Activated naive CD8-positive, alpha-beta T cell treated with anti-CD3 and anti-CD28 coated beads, Interleukin-2, amount 50 U/mL, for 24 hours (primary cell): ENCODE data around the gene PEX10.
"Not testable (repeated sequence)": the region's sequence is repeated elsewhere in the genome, so short reads cannot be mapped to it uniquely, and the experiment has no call there.

Experiments used
- ATAC-seq: fragments of 150-1000 bp; cut with Tn5 transposase; one replicate; pipeline ENCODE4 v1.10.0; 2021
- DNase-seq: peaks from one replicate; pipeline ENCODE4 v3.0.0; 2021
- H3K27ac Mint-ChIP-seq: one replicate; pipeline ENCODE4 v1.8.0; 2021; ENCODE audit warnings: mild to moderate bottlenecking, mixed read lengths
- H3K27me3 Mint-ChIP-seq: one replicate; pipeline ENCODE4 v1.8.0; 2021; ENCODE audit warnings: mixed read lengths
- H3K36me3 Mint-ChIP-seq: one replicate; pipeline ENCODE4 v1.8.0; 2021; ENCODE audit warnings: low read depth, mixed read lengths
- H3K4me1 Mint-ChIP-seq: one replicate; pipeline ENCODE4 v1.8.0; 2021; ENCODE audit warnings: mixed read lengths
- H3K4me3 Mint-ChIP-seq: one replicate; pipeline ENCODE4 v1.8.0; 2021; ENCODE audit warnings: mild to moderate bottlenecking, moderate library complexity, mixed read lengths
- H3K9me3 Mint-ChIP-seq: one replicate; pipeline ENCODE4 v1.8.0; 2021; ENCODE audit warnings: mixed read lengths

PEX10 gene

DNA sequence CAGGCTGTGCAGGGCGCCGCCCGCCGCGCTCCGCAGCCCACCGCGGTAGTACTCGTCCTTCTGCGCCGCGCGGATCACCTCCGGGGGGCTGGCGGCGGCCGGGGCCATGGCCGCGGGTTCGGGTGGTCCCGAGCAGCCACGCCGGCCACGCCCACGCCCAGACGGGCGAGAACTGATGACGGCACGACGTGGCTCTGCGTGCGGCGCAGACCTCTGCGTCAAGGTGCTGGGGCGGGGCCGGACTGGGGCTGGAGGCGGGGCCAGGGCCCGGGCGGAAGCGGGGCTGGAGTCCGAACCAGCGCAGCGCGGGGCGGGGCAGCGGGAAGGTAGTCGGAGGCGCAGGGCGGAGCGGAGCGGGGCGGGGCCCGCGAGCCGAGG, at the start of gene PEX10:
Gene PEX10 (minus strand): TSS at position 170 of the 378 bp plus-strand sequence. CDS start 62 bp downstream, at position 108.
- ATAC-seq (peak; percentile 82), DNase-seq (peak; percentile 100)
- peak within 1 kb of the TSS; percentile 89 for H3K27ac Mint-ChIP-seq
- peak within 1 kb of the TSS; percentile 87 for H3K4me3 Mint-ChIP-seq
- H3K9me3 Mint-ChIP-seq, result no peaks in the 10 kb centered on the region
- H3K4me1 Mint-ChIP-seq, result peaks cover 41% of the 10 kb centered on the region
- no peaks in the 10 kb centered on the region for H3K27me3 Mint-ChIP-seq
- H3K36me3 Mint-ChIP-seq, result peaks cover 8% of the 10 kb centered on the region

DNA sequence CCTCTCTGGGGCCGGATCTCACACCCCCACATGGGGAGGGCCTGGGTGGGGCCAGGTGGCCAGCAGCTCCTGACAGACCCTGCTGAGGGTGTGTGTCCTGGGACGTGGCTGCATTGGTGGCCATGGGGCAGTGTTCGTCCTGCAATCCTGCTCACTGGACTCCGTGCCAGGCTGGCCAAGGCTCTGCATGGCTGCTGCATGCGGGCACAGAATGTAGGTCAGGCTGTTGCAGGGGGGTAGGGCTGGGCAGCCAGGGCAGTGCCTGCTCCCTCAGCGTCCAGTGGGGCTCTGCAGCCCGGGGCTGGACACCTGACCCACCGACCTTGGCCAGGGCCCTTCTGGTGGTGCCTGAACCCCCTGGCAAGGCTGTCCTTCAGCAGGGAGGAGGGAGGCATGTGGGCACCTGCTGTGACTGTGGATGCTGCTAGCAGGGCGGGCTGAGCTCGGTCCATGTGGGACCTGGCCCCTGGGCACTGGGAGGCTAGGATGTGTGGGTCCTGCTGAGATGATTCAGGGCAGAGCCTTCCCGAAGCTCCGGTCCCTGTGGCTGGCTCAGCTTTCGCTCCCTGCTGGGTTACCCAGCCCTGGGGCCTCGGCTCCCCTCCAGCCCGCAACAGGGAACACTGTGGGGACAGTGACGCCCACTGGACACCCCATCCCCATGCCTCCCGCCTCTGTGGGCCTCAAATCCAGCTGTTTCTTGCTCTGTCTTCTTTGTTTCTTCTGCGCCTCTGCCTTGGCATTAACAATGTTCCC, 48.8 kb upstream of the PEX10 start:
- Mint-ChIP-seq H3K4me3 (no peak overlapping the region), H3K36me3 (no peaks in the 10 kb centered on the region), H3K27me3 (no peaks in the 10 kb centered on the region), H3K4me1 (no peaks in the 10 kb centered on the region), H3K27ac (no peak overlapping the region), H3K9me3 (no peaks in the 10 kb centered on the region)
- DNase-seq (no peak), ATAC-seq (no peak)

DNA sequence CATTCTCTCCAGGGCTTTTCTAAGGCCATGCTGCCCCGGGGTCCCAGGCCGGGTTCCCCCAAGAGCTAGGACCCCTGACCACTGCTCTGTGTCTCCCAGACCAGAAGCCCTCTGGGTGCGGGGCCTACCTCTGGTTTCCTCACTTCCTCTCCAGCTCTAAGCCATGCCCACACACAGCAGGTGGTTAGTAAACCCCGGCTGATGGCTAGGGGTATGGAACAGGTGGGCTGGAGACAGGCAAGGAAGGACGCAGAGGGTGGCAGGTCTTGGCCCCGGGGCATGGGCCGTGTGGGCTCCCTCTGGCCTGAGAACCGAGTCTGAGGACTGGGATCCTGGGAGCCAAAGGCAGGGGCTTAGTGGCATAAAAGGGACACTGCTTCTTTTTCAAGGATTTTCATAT, 47.8 kb upstream of the PEX10 start:
- Mint-ChIP-seq H3K36me3 (no peaks in the 10 kb centered on the region), H3K27ac (no peak overlapping the region), H3K9me3 (no peaks in the 10 kb centered on the region), H3K27me3 (no peaks in the 10 kb centered on the region), H3K4me1 (no peaks in the 10 kb centered on the region), H3K4me3 (no peak overlapping the region)
- DNase-seq (no peak), ATAC-seq (no peak)

DNA sequence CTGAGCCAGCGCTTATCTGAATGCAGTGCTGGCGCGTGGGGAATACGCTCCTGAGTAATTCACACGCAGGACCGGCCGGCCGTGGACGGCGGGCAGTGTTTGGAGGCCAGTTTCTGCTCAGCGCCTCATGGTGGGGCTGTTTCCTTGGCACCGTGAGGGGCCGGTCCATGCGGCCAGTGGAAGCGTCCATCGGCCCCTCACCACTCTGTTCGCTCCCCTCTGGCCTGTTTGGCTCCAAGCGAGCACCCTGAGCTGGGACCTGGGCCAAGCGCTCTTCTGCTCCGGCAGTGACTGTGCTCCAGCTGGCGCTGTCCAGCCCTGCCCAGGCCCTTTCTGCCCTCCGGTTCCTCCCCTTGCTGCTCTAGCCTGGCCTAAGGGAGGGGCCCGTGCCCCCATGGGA, 47.4 kb upstream of the PEX10 start:
- ATAC-seq, result no peak
- Mint-ChIP-seq H3K4me1 (no peaks in the 10 kb centered on the region), H3K27me3 (no peaks in the 10 kb centered on the region), H3K27ac (no peak overlapping the region), H3K36me3 (no peaks in the 10 kb centered on the region), H3K4me3 (no peak overlapping the region), H3K9me3 (no peaks in the 10 kb centered on the region)
- no peak for DNase-seq

DNA sequence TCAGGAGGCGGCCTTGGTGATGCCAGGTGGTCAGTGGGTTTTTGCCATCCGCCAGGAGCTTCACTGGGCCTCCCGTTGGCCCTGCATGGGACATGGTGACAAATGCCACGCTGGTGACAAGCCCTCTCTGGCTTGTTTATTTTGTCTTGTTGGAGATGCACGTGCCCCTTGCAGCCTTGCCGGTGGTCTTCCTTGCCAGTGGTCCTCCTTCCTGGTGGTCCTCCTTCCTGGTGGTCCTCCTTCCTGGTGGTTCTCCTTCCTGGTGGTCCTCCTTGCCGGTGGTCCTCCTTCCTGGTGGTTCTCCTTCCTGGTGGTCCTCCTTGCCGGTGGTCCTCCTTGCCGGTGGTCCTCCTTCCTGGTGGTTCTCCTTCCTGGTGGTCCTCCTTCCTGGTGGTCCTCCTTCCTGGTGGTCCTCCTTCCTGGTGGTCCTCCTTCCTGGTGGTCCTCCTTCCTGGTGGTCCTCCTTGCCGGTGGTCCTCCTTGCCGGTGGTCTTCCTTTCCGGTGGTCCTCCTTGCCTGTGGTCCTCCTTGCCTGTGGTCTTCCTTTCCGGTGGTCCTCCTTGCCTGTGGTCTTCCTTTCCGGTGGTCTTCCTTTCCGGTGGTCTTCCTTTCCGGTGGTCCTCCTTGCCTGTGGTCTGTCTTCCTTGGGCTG, 46.9 kb upstream of the PEX10 start:
- not testable (repeated sequence) for H3K27me3 Mint-ChIP-seq, H3K4me1 Mint-ChIP-seq, ATAC-seq, H3K9me3 Mint-ChIP-seq, DNase-seq, H3K4me3 Mint-ChIP-seq, H3K27ac Mint-ChIP-seq, H3K36me3 Mint-ChIP-seq

DNA sequence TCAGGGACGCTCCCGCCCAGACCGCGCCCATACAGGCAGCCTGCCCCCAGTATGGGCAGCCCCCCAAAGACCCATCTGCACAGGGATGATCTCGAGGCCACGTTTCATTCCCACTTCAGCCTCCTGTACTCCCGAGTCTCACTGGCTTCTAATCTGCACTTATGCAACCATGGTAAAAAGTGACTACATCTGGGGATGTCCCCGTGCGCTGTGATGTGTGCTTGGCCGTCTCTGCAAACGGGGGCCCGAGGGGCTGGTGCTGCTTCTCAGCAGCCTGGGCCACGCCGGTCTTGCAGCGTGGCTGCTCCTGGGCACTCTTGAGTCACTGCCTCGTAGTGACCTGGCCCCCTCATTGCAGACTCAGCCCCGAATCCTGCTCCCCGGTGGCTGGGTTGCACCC, 46.3 kb upstream of the PEX10 start:
- ATAC-seq, result no peak
- H3K9me3 Mint-ChIP-seq, result no peaks in the 10 kb centered on the region
- H3K27me3 Mint-ChIP-seq, result no peaks in the 10 kb centered on the region
- no peak for DNase-seq
- no peaks in the 10 kb centered on the region for H3K36me3 Mint-ChIP-seq
- H3K4me3 Mint-ChIP-seq, result no peak overlapping the region
- H3K27ac Mint-ChIP-seq, result no peak overlapping the region
- no peaks in the 10 kb centered on the region for H3K4me1 Mint-ChIP-seq

DNA sequence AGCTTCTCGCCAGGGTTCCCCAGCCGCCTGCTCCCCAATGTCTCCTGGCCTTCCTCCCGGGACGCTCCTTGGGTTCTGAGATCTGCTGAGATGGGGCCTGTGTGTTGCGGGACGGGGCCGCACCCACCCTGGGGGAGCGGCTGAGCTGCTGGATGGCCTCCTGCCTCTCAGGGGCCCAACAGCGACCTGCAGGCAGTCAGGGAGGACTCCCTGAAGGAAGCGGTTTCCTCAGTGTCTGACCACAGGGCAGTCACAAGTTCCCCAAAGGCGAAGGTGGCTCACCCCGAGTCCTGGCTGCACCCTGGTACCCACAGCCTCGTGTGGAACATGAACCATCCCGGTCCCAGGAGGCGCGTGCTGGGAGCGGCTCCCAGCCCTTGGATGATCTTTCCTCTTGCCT, 45.1 kb upstream of the PEX10 start:
- Mint-ChIP-seq H3K36me3 (no peaks in the 10 kb centered on the region), H3K4me1 (no peaks in the 10 kb centered on the region), H3K4me3 (no peak overlapping the region), H3K27me3 (no peaks in the 10 kb centered on the region), H3K9me3 (no peaks in the 10 kb centered on the region), H3K27ac (no peak overlapping the region)
- ATAC-seq, result no peak
- DNase-seq, result no peak

DNA sequence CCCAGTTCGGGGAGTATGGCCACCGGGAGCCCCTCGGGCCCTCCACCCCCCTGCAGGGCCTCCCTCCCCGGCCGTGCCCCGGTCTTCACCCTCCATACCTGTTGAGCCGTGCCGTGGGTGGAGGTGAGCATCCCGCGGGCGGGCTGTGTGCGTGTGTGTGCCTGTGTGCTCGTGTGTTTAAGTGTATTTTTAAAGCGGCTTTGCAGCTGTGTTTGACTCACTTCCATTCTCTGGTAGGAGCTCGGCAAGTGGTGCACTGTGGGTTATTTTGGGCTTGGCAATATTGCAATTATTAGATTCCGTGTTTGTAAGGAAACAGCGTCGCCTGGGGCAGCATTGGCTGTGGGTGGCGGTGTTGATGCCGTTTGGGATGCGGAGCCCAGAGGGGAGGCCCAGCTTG, 43.4 kb upstream of the PEX10 start:
- no peaks in the 10 kb centered on the region for H3K9me3 Mint-ChIP-seq
- no peak overlapping the region for H3K27ac Mint-ChIP-seq
- no peak for ATAC-seq
- H3K4me1 Mint-ChIP-seq, result no peaks in the 10 kb centered on the region
- no peak for DNase-seq
- H3K27me3 Mint-ChIP-seq, result no peaks in the 10 kb centered on the region
- H3K36me3 Mint-ChIP-seq, result no peaks in the 10 kb centered on the region
- no peak overlapping the region for H3K4me3 Mint-ChIP-seq

DNA sequence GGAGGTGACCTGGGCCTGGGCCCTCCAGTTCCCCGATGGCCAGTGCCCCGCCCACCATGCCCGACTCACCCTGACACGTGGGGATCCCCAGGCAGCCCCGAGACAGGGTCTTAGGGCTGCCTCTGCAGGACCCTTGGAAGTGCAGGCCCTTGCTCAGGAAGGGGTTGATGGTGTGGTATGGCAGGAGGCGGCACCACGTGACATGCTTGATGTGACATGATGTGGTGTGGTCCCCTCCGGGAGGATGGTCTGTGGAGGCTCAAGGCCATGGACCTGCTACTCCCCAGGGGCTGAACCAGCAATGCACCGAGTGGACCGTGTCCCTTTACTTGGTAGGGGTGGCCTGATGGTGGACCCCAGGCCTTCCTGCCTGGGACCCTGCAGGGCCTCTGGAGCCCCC, 41.9 kb upstream of the PEX10 start:
- no peaks in the 10 kb centered on the region for H3K9me3 Mint-ChIP-seq
- DNase-seq, result no peak
- no peak overlapping the region for H3K4me3 Mint-ChIP-seq
- H3K36me3 Mint-ChIP-seq, result no peaks in the 10 kb centered on the region
- H3K27me3 Mint-ChIP-seq, result no peaks in the 10 kb centered on the region
- H3K4me1 Mint-ChIP-seq, result no peaks in the 10 kb centered on the region
- no peak overlapping the region for H3K27ac Mint-ChIP-seq
- ATAC-seq, result no peak

DNA sequence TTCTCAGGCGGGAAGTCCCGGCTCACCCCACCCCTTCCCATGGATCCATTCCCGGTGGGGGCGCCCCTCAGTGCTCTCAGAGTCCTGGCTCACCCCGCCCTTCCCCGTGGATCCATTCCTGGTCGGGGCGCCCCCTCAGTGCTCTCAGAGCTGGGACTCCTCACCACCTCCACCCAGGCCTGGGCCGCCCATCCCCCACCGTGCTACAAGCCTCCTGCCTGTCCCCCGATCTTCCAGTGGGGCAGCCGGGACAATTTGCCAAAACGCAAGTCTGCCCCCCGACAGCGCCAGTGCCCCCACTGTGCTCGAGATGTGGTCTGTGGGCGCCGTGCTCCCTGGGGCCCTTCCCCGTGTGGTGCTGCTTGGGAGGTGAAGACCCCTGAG, 40.6 kb upstream of the PEX10 start:
- H3K27ac Mint-ChIP-seq, result no peak overlapping the region
- no peaks in the 10 kb centered on the region for H3K27me3 Mint-ChIP-seq
- no peaks in the 10 kb centered on the region for H3K9me3 Mint-ChIP-seq
- no peak overlapping the region for H3K4me3 Mint-ChIP-seq
- no peaks in the 10 kb centered on the region for H3K4me1 Mint-ChIP-seq
- ATAC-seq (no peak), DNase-seq (no peak)
- H3K36me3 Mint-ChIP-seq, result no peaks in the 10 kb centered on the region

DNA sequence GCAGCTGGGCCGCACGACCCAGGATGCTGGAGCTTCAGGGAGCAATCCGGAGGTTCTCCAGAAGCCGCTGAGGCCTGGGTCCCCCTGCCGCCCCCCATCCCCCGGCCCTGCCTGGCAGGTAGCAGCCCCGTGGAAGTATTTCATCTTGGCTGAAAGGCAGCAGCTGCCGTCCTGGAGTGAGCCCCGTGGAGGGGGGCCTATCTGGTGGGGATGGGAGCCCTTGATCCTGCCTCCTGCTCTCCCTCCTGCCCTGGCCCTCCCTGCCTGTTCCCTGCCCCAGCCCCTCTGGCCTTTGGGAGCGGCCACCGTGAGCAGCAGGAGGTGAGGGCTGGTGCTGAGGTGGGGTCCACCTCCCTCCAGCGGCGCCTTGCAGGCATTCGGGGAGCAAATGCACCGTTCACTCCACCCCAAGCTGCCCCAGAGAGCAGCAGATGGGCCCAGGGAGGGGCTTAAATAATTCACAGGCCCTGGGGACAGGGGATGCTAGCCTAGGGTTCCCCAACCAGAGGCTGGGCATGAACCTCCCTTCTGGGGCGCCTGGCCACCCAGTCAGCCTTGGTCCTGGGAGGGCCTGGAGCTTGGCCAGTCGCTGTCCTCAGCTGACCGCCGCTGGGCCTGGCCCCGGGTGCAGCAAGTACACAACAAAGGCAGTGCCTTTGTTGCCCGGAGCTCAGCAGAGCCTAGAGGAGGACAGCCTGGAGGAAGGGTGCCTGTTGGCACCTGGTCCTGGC, 40.0 kb upstream of the PEX10 start:
- no peak overlapping the region for H3K27ac Mint-ChIP-seq
- H3K4me1 Mint-ChIP-seq, result no peaks in the 10 kb centered on the region
- H3K36me3 Mint-ChIP-seq, result no peaks in the 10 kb centered on the region
- no peak for ATAC-seq
- no peaks in the 10 kb centered on the region for H3K27me3 Mint-ChIP-seq
- no peak for DNase-seq
- no peak overlapping the region for H3K4me3 Mint-ChIP-seq
- no peaks in the 10 kb centered on the region for H3K9me3 Mint-ChIP-seq

DNA sequence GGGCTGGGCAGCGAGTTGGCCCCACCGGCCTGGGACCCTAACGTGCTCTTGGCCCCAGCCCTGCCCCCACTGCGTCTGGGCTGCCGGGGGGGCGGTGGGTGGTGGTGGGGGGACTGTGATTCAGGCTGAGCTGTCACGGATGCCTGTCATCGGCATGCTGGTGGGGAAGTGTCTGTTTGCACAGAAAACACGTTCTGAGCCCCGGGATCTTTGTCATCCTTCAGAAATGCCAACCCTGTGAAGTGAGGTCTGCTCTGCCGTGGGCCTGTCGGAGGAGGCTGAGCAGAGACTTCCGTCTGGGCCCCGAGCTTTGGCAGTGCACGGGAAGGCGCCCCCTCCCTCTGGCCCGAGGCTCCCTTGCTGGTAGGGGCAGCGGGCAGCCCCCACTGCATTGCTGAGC, 39.4 kb upstream of the PEX10 start:
- H3K9me3 Mint-ChIP-seq, result no peaks in the 10 kb centered on the region
- no peak overlapping the region for H3K27ac Mint-ChIP-seq
- H3K4me1 Mint-ChIP-seq, result no peaks in the 10 kb centered on the region
- no peak overlapping the region for H3K4me3 Mint-ChIP-seq
- H3K36me3 Mint-ChIP-seq, result no peaks in the 10 kb centered on the region
- no peaks in the 10 kb centered on the region for H3K27me3 Mint-ChIP-seq
- no peak for DNase-seq
- no peak for ATAC-seq

DNA sequence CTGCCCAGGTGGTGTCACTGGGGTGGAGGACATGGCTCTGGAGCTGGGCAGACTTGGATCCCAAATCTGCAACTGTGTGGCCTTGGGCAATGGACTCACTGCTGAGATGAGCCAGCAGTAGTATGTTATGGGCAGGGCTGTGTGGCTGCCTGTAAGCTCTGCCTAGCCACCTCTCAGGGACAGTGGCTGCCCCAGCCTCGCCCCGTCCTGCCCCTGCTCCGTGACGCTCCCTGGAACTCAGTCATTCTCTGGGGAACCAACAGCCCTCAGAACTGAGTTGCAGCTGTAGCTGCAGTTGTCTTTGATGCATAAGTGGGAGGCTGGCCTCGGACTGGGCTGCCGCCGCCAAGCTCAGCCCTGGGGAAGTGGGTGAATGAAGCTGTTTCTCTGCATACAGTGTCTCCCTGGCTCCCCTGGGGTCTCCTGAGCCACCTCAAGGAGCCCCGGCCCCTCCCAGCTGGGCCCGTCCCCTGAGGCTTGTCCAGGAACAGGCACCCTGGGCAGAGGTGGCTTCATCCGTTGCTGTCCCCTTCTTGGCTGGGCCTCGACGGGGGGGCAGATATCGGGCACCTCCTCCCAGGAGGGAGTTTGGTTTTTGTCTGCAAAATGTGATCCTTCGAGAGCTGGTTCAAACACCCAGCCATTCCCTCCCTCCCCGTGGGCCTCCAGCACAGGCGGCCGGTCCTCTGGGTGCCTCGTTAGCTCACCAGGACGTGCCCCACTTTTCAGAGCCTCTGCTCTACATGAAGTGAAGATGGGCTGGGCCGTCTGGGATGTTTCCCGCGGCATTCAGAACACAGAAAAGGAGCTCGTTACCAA, 37.5 kb upstream of the PEX10 start:
- ATAC-seq (no peak), DNase-seq (no peak)
- H3K4me1 Mint-ChIP-seq, result no peaks in the 10 kb centered on the region
- peaks cover 4% of the 10 kb centered on the region for H3K27me3 Mint-ChIP-seq
- no peaks in the 10 kb centered on the region for H3K9me3 Mint-ChIP-seq
- no peak overlapping the region for H3K27ac Mint-ChIP-seq
- no peaks in the 10 kb centered on the region for H3K36me3 Mint-ChIP-seq
- no peak overlapping the region for H3K4me3 Mint-ChIP-seq

DNA sequence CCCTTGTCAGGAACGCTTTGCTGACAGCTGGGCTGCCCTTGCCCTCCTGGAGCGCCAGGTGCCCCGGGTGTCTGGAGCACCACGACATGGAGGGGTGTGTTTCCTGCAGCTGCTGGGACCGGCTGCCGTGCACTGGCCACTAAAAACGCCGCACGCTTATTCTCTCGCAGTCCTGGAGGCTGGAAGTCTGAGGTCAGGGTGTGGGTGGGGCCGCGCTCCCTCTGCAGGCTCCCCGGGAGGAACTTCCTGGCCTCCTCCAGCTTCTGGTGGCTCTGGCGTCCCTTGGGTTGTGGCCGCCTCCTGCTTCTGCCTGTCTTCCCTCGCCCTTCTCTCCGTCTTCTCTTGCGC, 35.7 kb upstream of the PEX10 start:
- no peak for DNase-seq
- no peak for ATAC-seq

More for the DNA sequence above, 35.7 kb upstream of the PEX10 start:
- no peaks in the 10 kb centered on the region for H3K36me3 Mint-ChIP-seq
- no peaks in the 10 kb centered on the region for H3K4me1 Mint-ChIP-seq
- H3K9me3 Mint-ChIP-seq, result no peaks in the 10 kb centered on the region
- H3K4me3 Mint-ChIP-seq, result no peak overlapping the region
- no peak overlapping the region for H3K27ac Mint-ChIP-seq
- peaks cover 8% of the 10 kb centered on the region for H3K27me3 Mint-ChIP-seq
